ENCODE results near the gene OXSR1. TPM values are rescaled to one million over a fixed set of nuclear protein-coding genes. Genes with fewer than 3 reads are reported as not detected.
"Not testable (repeated sequence)": the region's sequence is repeated elsewhere in the genome, so short reads cannot be mapped to it uniquely, and the experiment has no call there.

Gene OXSR1
- total RNA-seq, 6 experiments from 2014 or later: 12.0 to 20.3 (median 15.2) TPM

DNA sequence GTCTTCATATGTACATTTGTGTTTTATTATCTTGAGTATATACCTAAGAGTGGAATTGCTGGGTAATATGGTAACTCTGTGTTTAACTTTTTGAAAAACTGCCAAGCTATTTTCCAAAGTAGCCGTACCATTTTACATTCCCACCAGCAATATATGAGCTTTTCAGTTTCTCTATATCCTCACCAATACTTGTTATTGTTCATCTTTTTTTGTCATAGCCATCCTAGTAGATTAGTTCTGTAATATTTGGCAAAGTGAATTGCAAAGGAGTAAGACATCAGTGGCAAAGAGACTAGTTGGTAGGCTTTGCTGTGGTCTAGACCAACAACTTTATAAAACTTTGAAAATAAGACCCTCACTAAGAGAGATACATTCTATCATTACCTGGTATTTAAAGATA lies 21.4 kb downstream of the OXSR1 start:
- 100% methylated on average over 1 of the region's 1 CpG for WGBS (ENCODE audit: insufficient coverage, low coverage, low lambda C conversion rate, missing lambda C conversion rate)
- no peak overlapping the region for H3K27ac ChIP-seq
- H3K4me1 ChIP-seq: no peaks in the 10 kb centered on the region
- no peaks in the 10 kb centered on the region for H3K27me3 ChIP-seq
- H3K36me3 ChIP-seq: peaks cover 0 to 7% (median 1%) of the 10 kb centered on the region in 4 donors
- no peak for TF ChIP-seq POLR2A (IDR thresholded peaks at IDR 0.05)
- TF ChIP-seq, protein P1, sequence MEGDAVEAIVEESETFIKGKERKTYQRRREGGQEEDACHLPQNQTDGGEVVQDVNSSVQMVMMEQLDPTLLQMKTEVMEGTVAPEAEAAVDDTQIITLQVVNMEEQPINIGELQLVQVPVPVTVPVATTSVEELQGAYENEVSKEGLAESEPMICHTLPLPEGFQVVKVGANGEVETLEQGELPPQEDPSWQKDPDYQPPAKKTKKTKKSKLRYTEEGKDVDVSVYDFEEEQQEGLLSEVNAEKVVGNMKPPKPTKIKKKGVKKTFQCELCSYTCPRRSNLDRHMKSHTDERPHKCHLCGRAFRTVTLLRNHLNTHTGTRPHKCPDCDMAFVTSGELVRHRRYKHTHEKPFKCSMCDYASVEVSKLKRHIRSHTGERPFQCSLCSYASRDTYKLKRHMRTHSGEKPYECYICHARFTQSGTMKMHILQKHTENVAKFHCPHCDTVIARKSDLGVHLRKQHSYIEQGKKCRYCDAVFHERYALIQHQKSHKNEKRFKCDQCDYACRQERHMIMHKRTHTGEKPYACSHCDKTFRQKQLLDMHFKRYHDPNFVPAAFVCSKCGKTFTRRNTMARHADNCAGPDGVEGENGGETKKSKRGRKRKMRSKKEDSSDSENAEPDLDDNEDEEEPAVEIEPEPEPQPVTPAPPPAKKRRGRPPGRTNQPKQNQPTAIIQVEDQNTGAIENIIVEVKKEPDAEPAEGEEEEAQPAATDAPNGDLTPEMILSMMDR (IDR thresholded peaks at IDR 0.05): no peak
- no peak overlapping the region for H3K4me3 ChIP-seq
- intact Hi-C loops (cut with DNase I): no loop called here
- H3K9me3 ChIP-seq: no peaks in the 10 kb centered on the region
- ATAC-seq: no peak
- DNase-seq: no peak

DNA sequence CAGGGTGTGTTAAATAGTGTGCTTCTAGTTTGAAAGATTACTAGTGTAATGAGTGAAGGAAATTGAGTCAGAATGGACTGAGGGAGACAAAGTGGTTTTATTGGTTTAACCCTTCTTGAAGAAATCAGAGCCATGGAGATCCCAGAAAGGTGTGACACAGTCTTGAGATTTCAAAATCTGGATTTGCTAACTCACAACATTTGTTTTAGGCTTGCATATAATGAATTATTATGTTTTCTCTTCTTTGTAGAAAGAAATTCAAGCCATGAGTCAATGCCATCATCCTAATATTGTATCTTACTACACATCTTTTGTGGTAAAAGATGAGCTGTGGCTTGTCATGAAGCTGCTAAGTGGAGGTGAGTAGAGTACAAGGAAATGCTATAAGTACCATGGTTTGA lies 25.1 kb downstream of the OXSR1 start:
- no peaks in the 10 kb centered on the region for H3K9me3 ChIP-seq
- peaks cover 0 to 7% (median 0%) of the 10 kb centered on the region in 4 donors for H3K36me3 ChIP-seq
- H3K27me3 ChIP-seq: no peaks in the 10 kb centered on the region
- TF ChIP-seq, protein P1 (IDR thresholded peaks at IDR 0.05): no peak
- no peak for TF ChIP-seq POLR2A (IDR thresholded peaks at IDR 0.05)
- no peak for ATAC-seq
- no peak overlapping the region for H3K4me3 ChIP-seq
- H3K4me1 ChIP-seq: no peaks in the 10 kb centered on the region
- no peak for DNase-seq
- H3K27ac ChIP-seq: no peak overlapping the region
- intact Hi-C loops (cut with DNase I): no loop called here

DNA sequence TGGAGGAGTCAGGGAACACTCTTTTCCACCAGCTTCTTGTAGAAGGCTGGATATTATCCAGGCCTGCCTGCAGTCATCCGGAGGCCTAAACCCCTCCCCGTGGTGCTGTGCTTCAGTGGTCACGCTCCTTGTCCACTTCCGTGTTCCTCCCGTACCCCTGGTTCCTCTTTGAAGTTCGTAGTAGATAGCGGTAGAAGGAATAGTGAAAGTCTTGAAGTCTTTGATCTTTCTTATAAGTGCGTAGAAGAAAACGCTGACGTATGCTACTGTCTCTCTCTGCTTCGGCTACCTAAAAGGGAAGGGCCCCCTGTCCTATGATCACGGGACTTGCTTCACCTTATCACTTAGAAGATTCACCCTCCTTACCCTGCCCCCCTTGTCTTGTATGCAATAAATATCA lies 37.6 kb downstream of the OXSR1 start:
- intact Hi-C loops (cut with DNase I); H3K27ac ChIP-seq; H3K4me3 ChIP-seq; H3K9me3 ChIP-seq; DNase-seq; H3K27me3 ChIP-seq; ATAC-seq; H3K4me1 ChIP-seq; H3K36me3 ChIP-seq: not testable (repeated sequence)
- 72% methylated on average over 7 of the region's 12 CpGs for WGBS (ENCODE audit: insufficient coverage, low coverage, low lambda C conversion rate, missing lambda C conversion rate)

DNA sequence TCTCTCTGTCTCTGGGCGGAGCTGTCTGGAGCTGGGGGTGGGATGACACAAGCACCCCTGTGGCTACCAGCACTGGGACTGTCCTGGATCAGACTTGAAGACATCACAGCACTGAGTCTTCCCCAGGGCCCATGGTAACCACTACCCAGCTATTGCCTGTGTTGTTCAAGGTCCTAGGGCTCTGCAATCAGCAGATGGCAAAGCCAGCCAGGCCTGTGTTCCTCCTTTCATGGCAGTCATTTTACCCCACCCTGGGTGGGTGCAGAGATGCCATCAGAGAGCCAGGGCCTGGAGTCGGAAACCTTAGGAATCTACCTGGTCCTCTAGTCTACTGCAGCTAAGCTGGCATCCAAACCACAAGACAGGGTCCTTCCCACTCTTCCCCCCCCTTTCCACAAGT lies 38.4 kb downstream of the OXSR1 start:
- no peaks in the 10 kb centered on the region for H3K4me1 ChIP-seq
- WGBS (ENCODE audit: insufficient coverage, low coverage, low lambda C conversion rate, missing lambda C conversion rate): 100% methylated on average over 1 of the region's 2 CpGs
- no peaks in the 10 kb centered on the region for H3K27me3 ChIP-seq
- DNase-seq (no peak), ATAC-seq (no peak)
- H3K27ac ChIP-seq: no peak overlapping the region
- intact Hi-C loops (cut with DNase I): no loop called here
- no peak overlapping the region for H3K4me3 ChIP-seq
- peaks cover 0 to 8% (median 4%) of the 10 kb centered on the region in 4 donors for H3K36me3 ChIP-seq
- no peak for TF ChIP-seq POLR2A (IDR thresholded peaks at IDR 0.05)
- TF ChIP-seq, protein P1 (IDR thresholded peaks at IDR 0.05): no peak
- H3K9me3 ChIP-seq: no peaks in the 10 kb centered on the region

DNA sequence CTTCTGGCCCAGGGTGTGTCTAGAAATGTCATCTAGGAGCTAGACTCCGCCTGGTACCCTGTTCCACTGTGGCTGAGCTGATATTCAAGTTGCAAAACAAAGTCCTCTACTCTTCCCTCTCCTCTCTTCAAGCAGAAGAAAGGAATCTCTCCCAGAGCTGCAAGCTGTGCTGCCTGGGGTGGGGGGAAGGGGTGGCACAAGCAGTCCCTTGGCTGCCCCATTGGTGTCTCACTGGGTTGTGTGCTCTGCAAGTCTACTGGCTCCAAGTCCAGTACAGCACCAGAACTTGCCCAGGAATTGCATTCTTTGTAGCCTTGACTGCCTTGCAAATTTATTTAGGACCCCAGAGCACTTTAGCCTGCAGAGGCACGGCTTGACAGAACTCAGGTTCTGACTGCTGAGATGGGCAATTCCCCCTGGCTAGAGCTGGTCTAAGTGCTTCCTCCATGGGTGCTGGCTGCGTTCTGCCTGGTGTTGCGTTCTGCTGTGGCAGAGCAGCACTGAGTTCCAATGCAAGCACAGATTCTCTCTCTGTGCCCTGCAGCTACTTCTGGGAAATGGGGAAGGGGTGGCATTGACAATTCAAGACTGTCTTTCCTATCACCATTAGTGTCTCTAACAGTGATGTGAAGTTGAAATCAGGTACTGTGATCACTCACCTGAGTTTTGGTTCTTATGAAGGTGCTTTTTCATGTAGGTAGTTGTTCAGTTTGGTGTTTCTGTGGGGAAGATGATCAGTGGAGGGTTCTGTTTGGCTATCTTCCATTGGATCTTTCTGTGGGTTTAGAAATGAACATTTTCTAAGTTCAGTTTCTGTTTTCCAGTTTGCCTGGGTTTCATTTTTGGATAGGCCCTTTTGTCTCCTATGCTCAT lies 39.5 kb downstream of the OXSR1 start:
- Histone ChIP-seq H3K36me3 (peaks cover 0 to 2% (median 0%) of the 10 kb centered on the region in 4 donors), H3K27ac (no peak overlapping the region), H3K9me3 (no peaks in the 10 kb centered on the region), H3K27me3 (no peaks in the 10 kb centered on the region), H3K4me1 (no peaks in the 10 kb centered on the region), H3K4me3 (no peak overlapping the region)
- intact Hi-C loops (cut with DNase I): no loop called here
- DNase-seq: no peak
- TF ChIP-seq, protein P1 (IDR thresholded peaks at IDR 0.05): no peak
- TF ChIP-seq POLR2A (IDR thresholded peaks at IDR 0.05): no peak
- WGBS (ENCODE audit: insufficient coverage, low coverage, low lambda C conversion rate, missing lambda C conversion rate): no CpG with 5 or more reads among the region's 4 CpGs
- ATAC-seq: no peak
